ENCODE data around the gene GPR31.

DNA sequence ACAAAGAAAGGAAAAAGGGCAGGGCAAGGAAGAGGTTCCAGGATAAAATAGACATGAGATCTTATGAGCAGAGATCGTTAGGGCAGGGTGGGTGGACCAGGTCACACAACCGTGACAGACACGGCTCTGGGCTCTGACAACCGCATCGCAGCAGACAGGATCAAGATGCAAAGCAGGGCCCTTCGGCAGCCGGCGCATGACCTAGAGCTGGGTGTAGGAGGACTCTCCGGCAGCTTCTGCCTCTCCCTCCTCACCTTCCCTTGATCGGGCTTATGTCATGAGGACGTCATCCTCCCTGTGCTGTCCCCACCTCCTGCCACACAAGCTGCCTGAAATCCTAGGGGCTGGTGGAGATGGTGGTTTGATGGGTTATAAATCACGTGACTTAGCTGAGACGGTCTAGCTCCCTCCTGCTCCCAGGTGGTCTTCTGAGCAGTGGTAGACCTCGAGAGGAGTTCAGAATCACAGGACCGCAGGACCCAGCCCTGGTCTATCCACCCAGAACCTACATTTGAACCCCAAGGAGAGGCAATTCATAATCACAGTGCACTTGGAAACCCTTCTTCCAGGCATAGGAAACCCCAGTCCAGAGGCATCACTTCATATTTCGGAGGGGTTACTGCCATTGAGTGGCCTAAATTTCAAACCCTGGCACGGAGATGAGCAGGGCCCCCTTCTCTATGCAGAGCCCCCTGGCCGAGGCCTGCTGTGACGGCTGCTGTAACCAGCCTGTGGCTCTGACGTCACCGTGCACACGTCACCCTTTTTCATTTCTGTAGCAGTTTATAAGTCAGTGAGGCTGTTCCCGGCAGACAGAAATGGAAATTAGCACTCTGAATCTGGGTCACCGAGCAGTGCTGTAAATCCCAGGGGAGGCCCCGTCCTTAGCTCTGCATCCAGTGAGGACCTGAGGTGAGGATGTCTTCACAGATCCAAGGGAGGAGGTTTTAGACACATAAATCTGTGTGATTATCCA is 43.6 kb downstream of the GPR31 start:
- TF ChIP-seq, protein P1, sequence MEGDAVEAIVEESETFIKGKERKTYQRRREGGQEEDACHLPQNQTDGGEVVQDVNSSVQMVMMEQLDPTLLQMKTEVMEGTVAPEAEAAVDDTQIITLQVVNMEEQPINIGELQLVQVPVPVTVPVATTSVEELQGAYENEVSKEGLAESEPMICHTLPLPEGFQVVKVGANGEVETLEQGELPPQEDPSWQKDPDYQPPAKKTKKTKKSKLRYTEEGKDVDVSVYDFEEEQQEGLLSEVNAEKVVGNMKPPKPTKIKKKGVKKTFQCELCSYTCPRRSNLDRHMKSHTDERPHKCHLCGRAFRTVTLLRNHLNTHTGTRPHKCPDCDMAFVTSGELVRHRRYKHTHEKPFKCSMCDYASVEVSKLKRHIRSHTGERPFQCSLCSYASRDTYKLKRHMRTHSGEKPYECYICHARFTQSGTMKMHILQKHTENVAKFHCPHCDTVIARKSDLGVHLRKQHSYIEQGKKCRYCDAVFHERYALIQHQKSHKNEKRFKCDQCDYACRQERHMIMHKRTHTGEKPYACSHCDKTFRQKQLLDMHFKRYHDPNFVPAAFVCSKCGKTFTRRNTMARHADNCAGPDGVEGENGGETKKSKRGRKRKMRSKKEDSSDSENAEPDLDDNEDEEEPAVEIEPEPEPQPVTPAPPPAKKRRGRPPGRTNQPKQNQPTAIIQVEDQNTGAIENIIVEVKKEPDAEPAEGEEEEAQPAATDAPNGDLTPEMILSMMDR (IDR thresholded peaks at IDR 0.05), result no peak
- TF ChIP-seq POLR2A (IDR thresholded peaks at IDR 0.05; ENCODE audit: low read depth) (no peak), EP300 (IDR thresholded peaks at IDR 0.05) (no peak), POLR2AphosphoS5 (IDR thresholded peaks at IDR 0.05) (no peak)

Data from esophagus muscularis mucosa (tissue), 4 donors.